DND-41 (cell line): ENCODE results near the gene GJB5.

ENCODE experiments used
- EZH2 ChIP-seq: IDR thresholded peaks from 3 replicates; pipeline ENCODE4 v1.6.1; 2012; ENCODE audit warnings: borderline replicate concordance, low read depth, mild to moderate bottlenecking, moderate library complexity, low read length, inconsistent platforms; ENCODE audit not compliant: severe bottlenecking
- TF ChIP-seq, protein P1 (sequence below): IDR thresholded peaks from 2 replicates; pipeline ENCODE4 v1.5.1; 2012; ENCODE audit warnings: borderline replicate concordance, low read length, moderate library complexity, mild to moderate bottlenecking; ENCODE audit not compliant: poor library complexity, severe bottlenecking; ENCODE audit errors: extremely low read depth

DNA sequence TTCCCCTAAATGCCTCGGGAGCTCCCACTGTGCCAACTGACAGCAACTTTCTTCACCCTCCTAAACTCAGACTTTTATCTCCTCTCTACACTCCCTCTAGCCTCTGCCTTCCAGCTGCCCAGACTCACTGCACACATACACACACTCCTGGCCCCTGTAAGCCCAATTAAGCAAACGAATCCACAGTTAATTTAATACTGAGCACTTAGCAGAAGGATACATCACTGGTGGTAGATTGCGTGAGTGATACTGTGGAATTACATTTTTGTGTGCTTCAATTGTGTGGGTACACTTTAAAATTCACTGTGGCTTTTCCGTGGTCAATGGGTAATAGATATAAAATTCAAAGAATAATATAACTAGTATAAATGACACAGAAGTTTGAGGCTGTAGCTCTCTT is 33.6 kb upstream of the GJB5 start:
- TF ChIP-seq, protein P1, sequence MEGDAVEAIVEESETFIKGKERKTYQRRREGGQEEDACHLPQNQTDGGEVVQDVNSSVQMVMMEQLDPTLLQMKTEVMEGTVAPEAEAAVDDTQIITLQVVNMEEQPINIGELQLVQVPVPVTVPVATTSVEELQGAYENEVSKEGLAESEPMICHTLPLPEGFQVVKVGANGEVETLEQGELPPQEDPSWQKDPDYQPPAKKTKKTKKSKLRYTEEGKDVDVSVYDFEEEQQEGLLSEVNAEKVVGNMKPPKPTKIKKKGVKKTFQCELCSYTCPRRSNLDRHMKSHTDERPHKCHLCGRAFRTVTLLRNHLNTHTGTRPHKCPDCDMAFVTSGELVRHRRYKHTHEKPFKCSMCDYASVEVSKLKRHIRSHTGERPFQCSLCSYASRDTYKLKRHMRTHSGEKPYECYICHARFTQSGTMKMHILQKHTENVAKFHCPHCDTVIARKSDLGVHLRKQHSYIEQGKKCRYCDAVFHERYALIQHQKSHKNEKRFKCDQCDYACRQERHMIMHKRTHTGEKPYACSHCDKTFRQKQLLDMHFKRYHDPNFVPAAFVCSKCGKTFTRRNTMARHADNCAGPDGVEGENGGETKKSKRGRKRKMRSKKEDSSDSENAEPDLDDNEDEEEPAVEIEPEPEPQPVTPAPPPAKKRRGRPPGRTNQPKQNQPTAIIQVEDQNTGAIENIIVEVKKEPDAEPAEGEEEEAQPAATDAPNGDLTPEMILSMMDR = no peak
- TF ChIP-seq EZH2 = no peak
